Stimulated activated CD4-positive, alpha-beta T cell treated with anti-CD3 and anti-CD28 coated beads, Interleukin-15, amount 100 ng/mL, for 1 hour (primary cell): ENCODE results near the gene TXNRD2.

ENCODE experiments used
- DNase-seq, 2 donors: peaks; one replicate each; pipeline ENCODE4 v3.0.0-alpha.2; 2020; ENCODE audit warnings: low read depth in 1 of 2, low spot score in 1 of 2

Gene TXNRD2

GRCh38 chr22:19877626-19878339 is 63.8 kb downstream of the TXNRD2 start:
- DNase-seq, result no peak

GRCh38 chr22:19876941-19877625 is 64.5 kb downstream of the TXNRD2 start:
- DNase-seq, result peak in 1 of 2 donors; percentile 0

- no peak for DNase-seq
Measured at GRCh38 chr22:19876314-19876940, 65.2 kb downstream of the TXNRD2 start.

GRCh38 chr22:19875531-19876313 is 65.9 kb downstream of the TXNRD2 start:
- no peak for DNase-seq

- no peak for DNase-seq
Measured at GRCh38 chr22:19875061-19875530, 66.5 kb downstream of the TXNRD2 start.

GRCh38 chr22:19874307-19875060 is 67.1 kb downstream of the TXNRD2 start:
- no peak for DNase-seq

GRCh38 chr22:19873960-19874306 is 67.7 kb downstream of the TXNRD2 start:
- DNase-seq, result no peak

GRCh38 chr22:19873138-19873959 is 68.3 kb downstream of the TXNRD2 start:
- DNase-seq, result no peak

- DNase-seq, result no peak
Measured at GRCh38 chr22:19872779-19873137, 68.9 kb downstream of the TXNRD2 start.

- peak in 1 of 2 donors; percentile 1 for DNase-seq
Measured at GRCh38 chr22:19871845-19872778, 69.5 kb downstream of the TXNRD2 start.

- peak in 1 of 2 donors; percentile 1 for DNase-seq
Measured at GRCh38 chr22:19871023-19871844, 70.4 kb downstream of the TXNRD2 start.

- peak in 1 of 2 donors; percentile 1 for DNase-seq
Measured at GRCh38 chr22:19870153-19871022, 71.2 kb downstream of the TXNRD2 start.

GRCh38 chr22:19869497-19870152 is 72.0 kb downstream of the TXNRD2 start:
- DNase-seq, result peak in 1 of 2 donors; percentile 0

GRCh38 chr22:19868773-19869471 is 72.7 kb downstream of the TXNRD2 start:
- no peak for DNase-seq

GRCh38 chr22:19868333-19868732 is 73.3 kb downstream of the TXNRD2 start:
- DNase-seq, result no peak

GRCh38 chr22:19867617-19868016 is 74.0 kb downstream of the TXNRD2 start:
- DNase-seq, result no peak
